PFSK-1 (cell line): Measurements from ENCODE around the gene PCP2.

Experiments
- POLR2AphosphoS5 ChIP-seq: IDR thresholded peaks from 2 replicates; pipeline ENCODE4 v1.6.1; 2012; ENCODE audit warnings: low read depth, mild to moderate bottlenecking, control low read depth, low read length, moderate library complexity
- REST ChIP-seq, 2 experiments: IDR thresholded peaks; 2 replicates each; pipeline versions ENCODE4 v1.6.1 to v1.8.0; 2011 to 2012; ENCODE audit warnings: low read depth in 2 of 2, low read length in 2 of 2, control low read depth in 1 of 2, inconsistent platforms in 1 of 2, mild to moderate bottlenecking in 1 of 2, moderate library complexity in 1 of 2; ENCODE audit not compliant: insufficient read depth in 1 of 2
- SIN3A ChIP-seq: IDR thresholded peaks from 2 replicates; pipeline ENCODE4 v1.6.1; 2012; ENCODE audit warnings: mild to moderate bottlenecking, low read length, moderate library complexity, borderline replicate concordance; ENCODE audit not compliant: insufficient read depth
- TAF1 ChIP-seq: IDR thresholded peaks from 2 replicates; pipeline ENCODE4 v1.6.1; 2012; ENCODE audit warnings: low read length, control low read depth, borderline replicate concordance; ENCODE audit not compliant: insufficient read depth

GRCh38 chr19:7611541-7612279 lies 21.8 kb downstream of the PCP2 start:
- no peak for TF ChIP-seq TAF1
- TF ChIP-seq SIN3A: no peak
- TF ChIP-seq POLR2AphosphoS5: no peak
- peak; percentile 71 to 86 for TF ChIP-seq REST (IDR thresholded peaks at IDR 0.05; ENCODE audit: insufficient read depth in 1 of 2, low read depth in 2 of 2, low read length in 2 of 2)
